ENCODE measurements around the gene COPS7A.

The COPS7A gene

DNA sequence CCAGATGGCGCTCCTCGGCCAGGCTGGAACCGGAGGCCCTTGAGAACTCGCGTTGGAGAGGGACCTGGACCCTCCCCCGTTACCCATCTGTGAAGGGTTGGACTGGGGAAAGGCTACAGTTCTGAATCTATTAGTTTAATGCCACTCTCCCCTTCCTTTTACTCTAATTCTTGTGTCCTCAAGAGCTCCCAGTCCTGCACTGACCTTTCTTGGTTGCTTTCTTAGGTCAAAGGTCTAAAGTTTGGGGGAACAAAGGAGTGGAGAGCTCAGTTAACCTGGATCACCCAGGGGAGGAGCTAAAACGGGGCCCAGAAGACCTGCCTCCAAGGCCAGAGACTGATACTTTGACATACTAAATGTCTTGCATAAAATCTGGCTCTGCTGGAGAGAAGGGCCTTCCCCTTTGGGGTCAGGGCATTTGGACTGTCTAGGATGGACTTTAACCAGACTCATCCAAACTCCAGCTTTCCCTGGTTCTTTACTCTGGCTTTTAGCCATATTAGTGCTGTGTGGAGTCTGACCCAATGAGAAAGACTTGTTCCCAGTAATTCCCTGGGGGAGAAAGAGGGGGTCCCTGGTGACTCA is 30.0 kb downstream of the COPS7A start:
- Histone ChIP-seq H3K4me3 (ENCODE audit: low read length) (peak overlapping the region; percentile 44; the same call in 1 of the 2 replicates), H3K27me3 (ENCODE audit: insufficient read depth, low read length) (no peaks in the 10 kb centered on the region), H3K4me1 (ENCODE audit: insufficient read depth, low read length) (peaks cover 7% of the 10 kb centered on the region; the same call in 1 of the 2 replicates), H3K9me3 (ENCODE audit: insufficient read depth, low read depth, low read length) (no peaks in the 10 kb centered on the region), H3K36me3 (ENCODE audit: insufficient read depth, low read depth, low read length) (peaks cover 32% of the 10 kb centered on the region), H3K27ac (ENCODE audit: low read length) (no peak overlapping the region), H3K9ac (ENCODE audit: low read depth, low read length) (peak overlapping the region; percentile 93; the same call in 1 of the 2 replicates)

- Histone ChIP-seq H3K36me3 (ENCODE audit: insufficient read depth, low read depth, low read length) (peaks cover 27% of the 10 kb centered on the region), H3K4me3 (ENCODE audit: low read length) (no peak overlapping the region), H3K27ac (ENCODE audit: low read length) (no peak overlapping the region), H3K9ac (ENCODE audit: low read depth, low read length) (peak overlapping the region; percentile 93; the same call in 1 of the 2 replicates), H3K9me3 (ENCODE audit: insufficient read depth, low read depth, low read length) (no peaks in the 10 kb centered on the region), H3K27me3 (ENCODE audit: insufficient read depth, low read length) (no peaks in the 10 kb centered on the region), H3K4me1 (ENCODE audit: insufficient read depth, low read length) (peaks cover 7% of the 10 kb centered on the region; the same call in 1 of the 2 replicates)
Measured at GRCh38 chr12:6754411-6754810, 30.6 kb downstream of the COPS7A start.

DNA sequence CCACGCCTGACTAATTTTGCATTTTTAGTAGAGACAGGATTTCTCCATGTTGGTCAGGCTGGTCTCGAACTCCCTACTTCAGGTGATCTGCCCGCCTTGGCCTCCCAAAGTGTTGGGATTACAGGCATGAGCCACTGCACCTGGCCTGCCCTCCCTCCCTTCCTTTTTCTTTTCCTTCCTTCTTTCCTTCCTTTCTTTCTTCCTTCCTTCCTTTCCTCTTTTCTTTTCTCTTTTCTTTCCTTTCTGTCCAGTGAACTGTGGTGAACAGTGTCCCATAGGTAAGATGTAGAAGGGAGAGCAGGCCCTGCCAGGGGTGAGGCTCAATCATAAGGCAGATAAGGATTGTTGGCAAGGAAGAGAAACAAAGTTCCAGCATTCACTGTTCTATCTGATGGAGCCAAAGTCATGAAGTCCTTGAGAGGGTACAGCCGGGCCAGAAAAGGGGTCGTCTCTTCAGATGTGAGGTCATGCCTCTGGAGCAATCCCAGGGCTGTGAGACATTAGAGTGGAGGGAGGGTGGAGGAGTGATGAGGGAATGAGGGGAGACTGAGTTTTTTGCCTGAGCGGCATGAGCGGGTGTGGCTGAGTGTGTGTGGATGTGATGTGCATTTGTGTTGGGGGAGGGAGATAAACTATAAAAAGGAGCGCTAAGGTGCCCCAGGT is 33.3 kb downstream of the COPS7A start:
- H3K36me3 ChIP-seq (ENCODE audit: insufficient read depth, low read depth, low read length): no peaks in the 10 kb centered on the region
- H3K4me1 ChIP-seq (ENCODE audit: insufficient read depth, low read length): peaks cover 7% of the 10 kb centered on the region; the same call in 1 of the 2 replicates
- no peaks in the 10 kb centered on the region for H3K9me3 ChIP-seq (ENCODE audit: insufficient read depth, low read depth, low read length)
- no peak overlapping the region for H3K9ac ChIP-seq (ENCODE audit: low read depth, low read length)
- H3K27me3 ChIP-seq (ENCODE audit: insufficient read depth, low read length): no peaks in the 10 kb centered on the region
- H3K27ac ChIP-seq (ENCODE audit: low read length): no peak overlapping the region
- H3K4me3 ChIP-seq (ENCODE audit: low read length): no peak overlapping the region

DNA sequence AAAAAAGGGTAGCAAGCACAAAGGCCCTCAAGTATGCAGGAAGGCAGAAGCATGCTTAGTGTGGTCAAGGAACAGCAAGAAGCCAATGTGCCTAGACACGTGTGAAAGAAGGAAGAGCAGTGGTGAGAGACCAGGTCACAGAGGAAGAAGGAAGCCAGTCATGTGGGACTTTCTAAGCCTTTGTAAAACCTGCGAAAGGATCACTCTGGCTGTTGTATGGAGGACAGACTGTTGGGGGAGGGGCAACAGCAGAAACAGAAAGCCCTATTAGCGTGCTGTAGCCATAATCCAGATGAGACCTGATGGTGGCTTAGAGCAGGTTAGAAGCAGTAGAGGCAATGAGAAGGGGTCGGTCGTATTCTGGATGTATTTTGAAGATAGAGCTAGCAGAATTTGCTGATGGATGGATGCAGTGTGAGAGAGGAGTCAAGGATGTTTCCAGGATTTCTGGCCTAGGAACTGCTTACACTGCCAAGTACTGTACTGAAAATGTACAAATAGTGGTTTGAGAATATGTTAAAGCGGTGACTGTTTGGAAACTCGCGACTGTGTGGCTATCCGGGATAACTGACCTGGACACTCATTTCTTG is 34.8 kb downstream of the COPS7A start:
- peaks cover 11% of the 10 kb centered on the region; the same call in 1 of the 2 replicates for H3K4me1 ChIP-seq (ENCODE audit: insufficient read depth, low read length)
- no peak overlapping the region for H3K27ac ChIP-seq (ENCODE audit: low read length)
- no peaks in the 10 kb centered on the region for H3K27me3 ChIP-seq (ENCODE audit: insufficient read depth, low read length)
- H3K9ac ChIP-seq (ENCODE audit: low read depth, low read length): no peak overlapping the region
- H3K36me3 ChIP-seq (ENCODE audit: insufficient read depth, low read depth, low read length): no peaks in the 10 kb centered on the region
- no peak overlapping the region for H3K4me3 ChIP-seq (ENCODE audit: low read length)
- H3K9me3 ChIP-seq (ENCODE audit: insufficient read depth, low read depth, low read length): no peaks in the 10 kb centered on the region

GRCh38 chr12:6759741-6760140 is 35.9 kb downstream of the COPS7A start:
- no peaks in the 10 kb centered on the region for H3K9me3 ChIP-seq (ENCODE audit: insufficient read depth, low read depth, low read length)
- no peaks in the 10 kb centered on the region for H3K36me3 ChIP-seq (ENCODE audit: insufficient read depth, low read depth, low read length)

GRCh38 chr12:6763380-6763779 is 39.5 kb downstream of the COPS7A start:
- Histone ChIP-seq H3K9me3 (ENCODE audit: insufficient read depth, low read depth, low read length) (no peaks in the 10 kb centered on the region), H3K27ac (ENCODE audit: low read length) (peak overlapping the region; percentile 73), H3K27me3 (ENCODE audit: insufficient read depth, low read length) (no peaks in the 10 kb centered on the region), H3K36me3 (ENCODE audit: insufficient read depth, low read depth, low read length) (no peaks in the 10 kb centered on the region), H3K9ac (ENCODE audit: low read depth, low read length) (peak overlapping the region; percentile 74; the same call in 1 of the 2 replicates), H3K4me1 (ENCODE audit: insufficient read depth, low read length) (peaks cover 17% of the 10 kb centered on the region; the same call in 1 of the 2 replicates), H3K4me3 (ENCODE audit: low read length) (peak overlapping the region; percentile 46; the same call in 1 of the 2 replicates)

More at GRCh38 chr12:6759741-6760140, 35.9 kb downstream of the COPS7A start:
- H3K27me3 ChIP-seq (ENCODE audit: insufficient read depth, low read length): no peaks in the 10 kb centered on the region
- peaks cover 8% of the 10 kb centered on the region; the same call in 1 of the 2 replicates for H3K4me1 ChIP-seq (ENCODE audit: insufficient read depth, low read length)
- H3K9ac ChIP-seq (ENCODE audit: low read depth, low read length): no peak overlapping the region
- no peak overlapping the region for H3K4me3 ChIP-seq (ENCODE audit: low read length)
- no peak overlapping the region for H3K27ac ChIP-seq (ENCODE audit: low read length)

- Histone ChIP-seq H3K4me1 (ENCODE audit: insufficient read depth, low read length) (peaks cover 25% of the 10 kb centered on the region; the same call in 1 of the 2 replicates), H3K9me3 (ENCODE audit: insufficient read depth, low read depth, low read length) (no peaks in the 10 kb centered on the region), H3K27ac (ENCODE audit: low read length) (peak overlapping the region; percentile 73), H3K36me3 (ENCODE audit: insufficient read depth, low read depth, low read length) (peaks cover under 1% of the 10 kb centered on the region; the same call in 1 of the 2 replicates), H3K9ac (ENCODE audit: low read depth, low read length) (peak overlapping the region; percentile 74; the same call in 1 of the 2 replicates), H3K4me3 (ENCODE audit: low read length) (peak overlapping the region; percentile 74; the same call in 1 of the 2 replicates), H3K27me3 (ENCODE audit: insufficient read depth, low read length) (no peaks in the 10 kb centered on the region)
Measured at GRCh38 chr12:6764011-6764828, 40.4 kb downstream of the COPS7A start.

DNA sequence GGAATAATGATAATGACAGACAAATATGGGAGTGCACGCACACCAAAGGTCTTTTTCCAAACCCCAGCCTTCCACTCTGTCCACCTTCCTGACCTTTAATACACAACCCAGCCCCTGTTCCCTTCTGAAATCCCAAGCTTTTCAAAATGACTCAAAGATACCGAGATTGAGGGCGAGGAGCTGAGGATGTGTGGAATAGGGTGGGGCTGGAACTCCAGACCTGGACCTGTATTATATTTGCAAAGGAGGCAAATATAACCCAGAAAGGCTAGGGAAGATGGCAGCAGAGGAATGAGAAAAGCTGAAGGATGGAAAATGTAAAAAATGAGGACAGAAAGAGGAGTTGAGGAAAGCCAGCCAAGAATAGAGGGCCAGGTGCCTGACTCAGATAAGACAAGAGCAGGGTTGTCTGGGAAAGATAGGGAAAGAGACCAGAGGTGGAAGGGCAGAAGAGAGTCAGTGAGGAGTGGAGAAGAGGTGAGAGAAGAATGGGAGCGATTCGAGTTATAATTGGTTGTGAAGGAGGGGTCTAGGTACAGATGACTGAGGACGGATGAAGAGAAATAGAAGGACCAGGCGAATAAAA is 41.3 kb downstream of the COPS7A start:
- peak overlapping the region; percentile 52 for H3K27ac ChIP-seq (ENCODE audit: low read length)

DNA sequence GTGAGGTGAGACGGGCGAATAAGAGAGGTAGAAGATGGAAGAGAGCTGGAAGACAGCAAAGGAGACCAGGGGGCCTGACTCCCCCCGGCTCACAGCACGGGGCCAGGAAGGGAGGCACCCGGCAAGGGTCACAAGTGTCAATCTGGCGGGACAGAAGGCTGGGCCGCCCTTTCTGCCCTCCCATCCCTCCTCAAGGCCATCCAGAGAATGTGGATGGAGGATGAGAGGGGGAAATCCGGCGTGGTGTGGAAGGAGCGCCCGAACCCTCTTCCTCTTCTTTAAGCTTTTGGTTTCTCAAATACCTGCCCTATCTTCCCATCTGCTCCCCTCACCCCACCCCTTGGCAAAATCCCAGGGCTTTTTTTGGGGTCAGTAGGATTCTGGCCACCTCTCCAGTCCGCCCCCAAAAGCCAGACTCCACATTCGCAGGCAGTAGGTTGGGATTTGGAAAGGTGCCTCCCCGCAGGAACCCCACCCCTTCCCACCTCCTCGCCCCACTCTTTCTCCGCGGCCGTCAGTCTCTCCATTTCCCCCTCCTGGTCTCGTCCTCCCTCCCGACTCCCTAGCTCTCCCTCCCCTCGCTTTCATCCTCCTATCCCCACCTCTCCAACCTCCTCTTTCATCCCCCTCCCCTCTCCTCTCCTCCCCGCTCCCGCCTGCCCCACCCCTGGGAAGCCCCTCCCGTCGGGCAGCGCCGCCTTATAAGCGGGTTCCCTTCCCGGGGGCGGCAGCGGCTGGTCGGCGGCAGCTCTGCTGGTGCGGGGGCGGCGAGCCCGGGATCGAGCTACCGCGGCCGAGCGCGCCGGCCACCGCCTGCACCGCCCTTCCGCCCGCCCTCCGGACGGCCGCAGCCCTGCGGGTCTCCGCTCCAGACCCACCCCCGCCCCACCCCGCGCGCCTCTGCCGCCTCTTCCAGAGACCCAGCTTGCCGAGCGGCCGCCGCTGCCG is 42.1 kb downstream of the COPS7A start, which contains the start of gene PTMS:
Gene PTMS, plus strand, starts transcription at position 730 of the 948 bp plus-strand sequence. CDS start 343 bp downstream, outside the sequence.
- no peaks in the 10 kb centered on the region for H3K9me3 ChIP-seq (ENCODE audit: insufficient read depth, low read depth, low read length)
- H3K4me3 ChIP-seq (ENCODE audit: low read length): peak within 1 kb of the TSS; percentile 98
- H3K9ac ChIP-seq (ENCODE audit: low read depth, low read length): peak within 1 kb of the TSS; percentile 90; the same call in 1 of the 2 replicates
- H3K27me3 ChIP-seq (ENCODE audit: insufficient read depth, low read length): no peaks in the 10 kb centered on the region
- peaks cover 30% of the 10 kb centered on the region; the same call in 1 of the 2 replicates for H3K4me1 ChIP-seq (ENCODE audit: insufficient read depth, low read length)
- peak within 1 kb of the TSS; percentile 52 for H3K27ac ChIP-seq (ENCODE audit: low read length)
- H3K36me3 ChIP-seq (ENCODE audit: insufficient read depth, low read depth, low read length): peaks cover 17% of the 10 kb centered on the region

More for the DNA sequence above, 41.3 kb downstream of the COPS7A start:
- Histone ChIP-seq H3K36me3 (ENCODE audit: insufficient read depth, low read depth, low read length) (peaks cover 10% of the 10 kb centered on the region), H3K27me3 (ENCODE audit: insufficient read depth, low read length) (no peaks in the 10 kb centered on the region), H3K4me3 (ENCODE audit: low read length) (peak overlapping the region; percentile 74), H3K9ac (ENCODE audit: low read depth, low read length) (peak overlapping the region; percentile 69; the same call in 1 of the 2 replicates), H3K4me1 (ENCODE audit: insufficient read depth, low read length) (peaks cover 30% of the 10 kb centered on the region; the same call in 1 of the 2 replicates), H3K9me3 (ENCODE audit: insufficient read depth, low read depth, low read length) (no peaks in the 10 kb centered on the region)
